Sigmoid colon (tissue), 4 donors: ENCODE data around the gene HMX1.

Experiments
- EP300 ChIP-seq, 4 donors: sonication (generic); formaldehyde crosslinking; IDR thresholded peaks; one replicate each; pipeline ENCODE4 v1.6.1; 2017; ENCODE audit warnings: antibody characterized with exemption in 4 of 4
- POLR2A ChIP-seq, 2 donors: fragments of 450-650 bp; IDR thresholded peaks; one replicate each; pipeline ENCODE4 v1.6.1; 2016; ENCODE audit warnings: antibody characterized with exemption in 2 of 2, mild to moderate bottlenecking in 2 of 2, moderate library complexity in 2 of 2
- POLR2AphosphoS5 ChIP-seq, 4 donors: sonication (generic); formaldehyde crosslinking; IDR thresholded peaks; one replicate each; pipeline ENCODE4 v1.6.1; 2017; ENCODE audit warnings: antibody characterized with exemption in 4 of 4
- TF ChIP-seq, protein P1 (sequence below), 4 experiments: fragments of 450-650 bp in 3 of 4; fragments of 200-600 bp in 1 of 4; IDR thresholded peaks; one replicate each; pipeline ENCODE4 v1.5.1; 2016 to 2019; ENCODE audit warnings: antibody characterized with exemption in 4 of 4, mild to moderate bottlenecking in 3 of 4, moderate library complexity in 2 of 4

DNA sequence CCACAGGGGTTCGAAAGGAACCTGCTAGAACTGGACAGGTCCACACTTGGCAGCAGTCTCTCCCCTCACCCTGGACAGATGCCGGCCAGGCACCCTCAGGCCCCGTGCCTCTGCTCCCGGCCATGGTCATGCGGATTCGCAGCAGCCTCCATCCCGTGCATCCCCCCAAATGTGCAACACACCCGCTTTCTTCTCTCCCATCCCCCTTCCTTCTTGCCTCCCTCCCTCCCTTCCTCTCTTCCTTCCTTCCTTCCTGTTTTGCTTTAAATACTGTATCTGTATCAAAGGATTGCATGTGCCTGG is 35.0 kb upstream of the HMX1 start:
- TF ChIP-seq POLR2AphosphoS5 (IDR thresholded peaks at IDR 0.05) (no peak), POLR2A (IDR thresholded peaks at IDR 0.05) (no peak), EP300 (IDR thresholded peaks at IDR 0.05) (no peak)
- TF ChIP-seq, protein P1, sequence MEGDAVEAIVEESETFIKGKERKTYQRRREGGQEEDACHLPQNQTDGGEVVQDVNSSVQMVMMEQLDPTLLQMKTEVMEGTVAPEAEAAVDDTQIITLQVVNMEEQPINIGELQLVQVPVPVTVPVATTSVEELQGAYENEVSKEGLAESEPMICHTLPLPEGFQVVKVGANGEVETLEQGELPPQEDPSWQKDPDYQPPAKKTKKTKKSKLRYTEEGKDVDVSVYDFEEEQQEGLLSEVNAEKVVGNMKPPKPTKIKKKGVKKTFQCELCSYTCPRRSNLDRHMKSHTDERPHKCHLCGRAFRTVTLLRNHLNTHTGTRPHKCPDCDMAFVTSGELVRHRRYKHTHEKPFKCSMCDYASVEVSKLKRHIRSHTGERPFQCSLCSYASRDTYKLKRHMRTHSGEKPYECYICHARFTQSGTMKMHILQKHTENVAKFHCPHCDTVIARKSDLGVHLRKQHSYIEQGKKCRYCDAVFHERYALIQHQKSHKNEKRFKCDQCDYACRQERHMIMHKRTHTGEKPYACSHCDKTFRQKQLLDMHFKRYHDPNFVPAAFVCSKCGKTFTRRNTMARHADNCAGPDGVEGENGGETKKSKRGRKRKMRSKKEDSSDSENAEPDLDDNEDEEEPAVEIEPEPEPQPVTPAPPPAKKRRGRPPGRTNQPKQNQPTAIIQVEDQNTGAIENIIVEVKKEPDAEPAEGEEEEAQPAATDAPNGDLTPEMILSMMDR (IDR thresholded peaks at IDR 0.05), result no peak
